HepG2 (cell line): Measurements from ENCODE around the gene CFAP61. TPM values are rescaled to one million over a fixed set of nuclear protein-coding genes. Genes with fewer than 3 reads are reported as not detected.

Experiments
- ATAC-seq: fragments of 200-7000 bp; cut with Tn5 transposase; 3 replicates; pipeline ENCODE4 v1.9.1; 2020; ENCODE audit warnings: mild to moderate bottlenecking, moderate library complexity
- BruUV-seq: library from RNA; stranded (reverse); fragments of 400-500 nt; replicated peaks from 2 replicates; lab custom pipeline; 2021; lab: Mats Ljungman, UMichigan
- CTCF ChIA-PET: fragments of 300-600 bp; formaldehyde crosslinking; extraction: SDS; loops from one replicate; lab custom pipeline; 2021; ENCODE audit warnings: low total read pairs, inconsistent platforms, low intra/inter-chr PET ratio; lab: Yijun Ruan, JAX
- POLR2A ChIA-PET: fragments of 350-600 bp; sonication (Branson Sonifier 250); formaldehyde crosslinking; loops from one replicate; lab custom pipeline; 2020; ENCODE audit warnings: antibody characterized with exemption, inconsistent platforms; lab: Yijun Ruan, JAX
- DNase-seq: peaks from one replicate; pipeline ENCODE4 v3.0.0-alpha.2; 2015; ENCODE audit warnings: low spot score
- FAIRE-seq: peaks from 3 replicates; lab custom pipeline; 2011; peaks lifted over from hg19 to GRCh38; lab: Jason Lieb, UNC
- H2AFZ ChIP-seq: one replicate; pipeline ENCODE4 v1.6.1; 2011; ENCODE audit warnings: low read length, inconsistent platforms
- H3K27ac ChIP-seq: fragments of 300-600 bp; 3 replicates; pipeline ENCODE4 v1.8.0; 2011; ENCODE audit warnings: mixed run types, mild to moderate bottlenecking, mixed read lengths, low read length, inconsistent platforms; ENCODE audit not compliant: insufficient read depth; ENCODE audit errors: extremely low read length
- H3K27me3 ChIP-seq, 2 experiments: fragments of 200-600 bp in 1 of 2; 2 replicates in 1 of 2; 3 replicates in 1 of 2; pipeline versions ENCODE4 v1.6.0 to v1.8.0; 2011; ENCODE audit warnings: low read length in 2 of 2, mild to moderate bottlenecking in 2 of 2, moderate library complexity in 2 of 2, inconsistent platforms in 1 of 2; ENCODE audit not compliant: insufficient read depth in 2 of 2, control insufficient read depth in 1 of 2
- H3K36me3 ChIP-seq, 2 experiments: fragments of 200-600 bp in 1 of 2; replicated peaks in 1 of 2; 2 replicates in 1 of 2; 3 replicates in 1 of 2; pipeline versions ENCODE4 v1.5.1 to v1.8.0; 2011; ENCODE audit warnings: low read length in 2 of 2, inconsistent platforms in 1 of 2; ENCODE audit not compliant: insufficient read depth in 2 of 2, control insufficient read depth in 1 of 2
- H3K4me1 ChIP-seq: 2 replicates; pipeline ENCODE4 v1.5.1; 2012; ENCODE audit warnings: low read length, inconsistent platforms; ENCODE audit not compliant: insufficient read depth
- H3K4me2 ChIP-seq: 2 replicates; pipeline ENCODE4 v1.6.0; 2011; ENCODE audit warnings: low read depth, low read length, inconsistent platforms
- H3K4me3 ChIP-seq, 3 experiments: fragments of 200-600 bp in 1 of 3; sonication (generic), shearing (Covaris generic) in 1 of 3; replicated peaks in 1 of 3; 2 replicates each; pipeline ENCODE4 v1.5.1; 2011 to 2016; ENCODE audit warnings: low read length in 3 of 3, inconsistent platforms in 2 of 3, low read depth in 2 of 3, mild to moderate bottlenecking in 2 of 3, control low read depth in 1 of 3, mixed read lengths in 1 of 3; ENCODE audit not compliant: insufficient read depth in 1 of 3
- H3K79me2 ChIP-seq: one replicate; pipeline ENCODE4 v1.6.1; 2011; ENCODE audit warnings: low read length, inconsistent platforms; ENCODE audit not compliant: insufficient read depth
- H3K9ac ChIP-seq: 2 replicates; pipeline ENCODE4 v1.6.0; 2011; ENCODE audit warnings: mild to moderate bottlenecking, low read depth, low read length, inconsistent platforms; ENCODE audit not compliant: insufficient read depth
- H3K9me3 ChIP-seq: 2 replicates; pipeline ENCODE4 v1.5.1; 2012; ENCODE audit warnings: mild to moderate bottlenecking, low read length
- H4K20me1 ChIP-seq: 2 replicates; pipeline ENCODE4 v1.6.0; 2011; ENCODE audit warnings: inconsistent platforms, mild to moderate bottlenecking, low read length, moderate library complexity; ENCODE audit not compliant: insufficient read depth
- AFF4 ChIP-seq: sonication (generic); formaldehyde crosslinking; IDR thresholded peaks from 2 replicates; pipeline ENCODE4 v1.4.0; 2020; ENCODE audit warnings: missing genetic modification reagents
- ATF1 ChIP-seq: IDR thresholded peaks from 2 replicates; pipeline ENCODE4 v1.6.1; 2016; ENCODE audit warnings: mild to moderate bottlenecking, control low read depth
- ATF7-NPFF ChIP-seq: sonication (generic); formaldehyde crosslinking; IDR thresholded peaks from 2 replicates; pipeline ENCODE4 v1.8.1; 2023; ENCODE audit warnings: mild to moderate bottlenecking, low read depth, missing genetic modification reagents, moderate library complexity
- CBFB ChIP-seq: sonication (generic); formaldehyde crosslinking; IDR thresholded peaks from 2 replicates; pipeline ENCODE4 v1.4.0; 2020; ENCODE audit warnings: missing genetic modification reagents
- CBX5 ChIP-seq: sonication (generic); formaldehyde crosslinking; IDR thresholded peaks from 2 replicates; pipeline ENCODE4 v1.4.0; 2020; ENCODE audit warnings: missing genetic modification reagents, borderline replicate concordance
- CERS6 ChIP-seq: sonication (generic); formaldehyde crosslinking; IDR thresholded peaks from 2 replicates; pipeline ENCODE4 v1.5.0; 2020; ENCODE audit warnings: missing genetic modification reagents
- FOXJ3 ChIP-seq: sonication (generic); formaldehyde crosslinking; IDR thresholded peaks from 2 replicates; pipeline ENCODE4 v1.4.0; 2020; ENCODE audit warnings: missing genetic modification reagents, mild to moderate bottlenecking, borderline replicate concordance
- GTF3A ChIP-seq: sonication (generic); formaldehyde crosslinking; conservative IDR thresholded peaks from 2 replicates; pipeline ENCODE4 v1.4.0; 2020; ENCODE audit warnings: mild to moderate bottlenecking, missing genetic modification reagents
- JUNB ChIP-seq: sonication (generic); formaldehyde crosslinking; IDR thresholded peaks from 2 replicates; pipeline ENCODE4 v1.8.0; 2022; ENCODE audit warnings: missing genetic modification reagents, mild to moderate bottlenecking, borderline replicate concordance
- KLF13 ChIP-seq: sonication (generic); formaldehyde crosslinking; IDR thresholded peaks from 2 replicates; pipeline ENCODE4 v1.4.0; 2020; ENCODE audit warnings: mild to moderate bottlenecking, missing genetic modification reagents
- SRY ChIP-seq: sonication (generic); formaldehyde crosslinking; IDR thresholded peaks from 2 replicates; pipeline ENCODE4 v1.8.0; 2022; ENCODE audit warnings: mild to moderate bottlenecking, missing genetic modification reagents
- TOE1 ChIP-seq: sonication (generic); formaldehyde crosslinking; IDR thresholded peaks from 2 replicates; pipeline ENCODE4 v1.4.0; 2020; ENCODE audit warnings: mild to moderate bottlenecking, missing genetic modification reagents
- TP53 ChIP-seq: sonication (generic); formaldehyde crosslinking; conservative IDR thresholded peaks from 2 replicates; pipeline ENCODE4 v1.4.0; 2020; ENCODE audit warnings: missing genetic modification reagents
- U2AF2 ChIP-seq: fragments of 200-400 bp; formaldehyde crosslinking; IDR thresholded peaks from 2 replicates; pipeline ENCODE4 v1.6.1; 2017; ENCODE audit warnings: low read depth, mild to moderate bottlenecking, low read length
- YEATS4 ChIP-seq: sonication (generic); formaldehyde crosslinking; IDR thresholded peaks from 2 replicates; pipeline ENCODE4 v1.4.0; 2020; ENCODE audit warnings: missing genetic modification reagents, borderline replicate concordance
- ZBTB20 ChIP-seq: sonication (generic); formaldehyde crosslinking; IDR thresholded peaks from 2 replicates; pipeline ENCODE4 v1.8.1; 2023; ENCODE audit warnings: missing genetic modification reagents, low read depth, mild to moderate bottlenecking, borderline replicate concordance
- ZNF296 ChIP-seq: sonication (generic); formaldehyde crosslinking; conservative IDR thresholded peaks from 2 replicates; pipeline ENCODE4 v1.5.0; 2020; ENCODE audit warnings: mild to moderate bottlenecking, missing genetic modification reagents
- ZNF644 ChIP-seq: IDR thresholded peaks from 2 replicates; pipeline ENCODE4 v1.6.1; 2016; ENCODE audit warnings: low read depth
- ZNF784 ChIP-seq: sonication (generic); formaldehyde crosslinking; IDR thresholded peaks from 2 replicates; pipeline ENCODE4 v1.5.1; 2020; ENCODE audit warnings: missing genetic modification reagents, mild to moderate bottlenecking, borderline replicate concordance
- ZSCAN22 ChIP-seq: sonication (generic); formaldehyde crosslinking; IDR thresholded peaks from 2 replicates; pipeline ENCODE4 v1.4.0; 2020; ENCODE audit warnings: mild to moderate bottlenecking, missing genetic modification reagents
- WGBS: methylation state at CpG from one replicate; pipeline ENCODE4 v1.1.6; 2017; ENCODE audit warnings: low lambda C conversion rate; 5-methylcytosine and 5-hydroxymethylcytosine counted together
- in situ Hi-C: cut with HindIII; loops from 2 replicates; pipeline ENCODE4 v1.10.0; 2017; ENCODE audit warnings: low pct_unique_long_range_greater_than_20kb; ENCODE audit not compliant: extremely low pct_ligation_motif_present
- intact Hi-C: fragments of 100-400 bp; cut with micrococcal nuclease; formaldehyde crosslinking; loops from one replicate; pipeline ENCODE4 v1.10.0; 2022; ENCODE audit not compliant: unreplicated experiment
- polyA plus RNA-seq, 8 experiments: library from polyadenylated mRNA; depleted of rRNA in 3 of 8; stranded (reverse) in 7 of 8; unstranded in 1 of 8; fragments of >200 nt; fragmentation: Illumina TruSeq in 4 of 8; extraction: Trizol in 4 of 8; gene quantifications; 2 replicates each; pipeline versions ENCODE4 v1.2.1 to v1.2.3, GENCODE V29; 2011 to 2016; ENCODE audit warnings: low read depth in 4 of 8, missing spikeins in 1 of 8, mixed read lengths in 1 of 8; ENCODE audit not compliant: insufficient read depth in 1 of 8
- total RNA-seq, 5 experiments: library from RNA; depleted of rRNA; stranded (reverse); fragments of >200 nt; fragmentation: Illumina TruSeq; extraction: Trizol; gene quantifications; 2 replicates each; pipeline ENCODE4 v1.2.3, GENCODE V29; 2016; ENCODE audit warnings: low read depth in 1 of 5

The CFAP61 gene
- total and polyA plus RNA-seq, 2 of the 13 experiments (the other 11 are each of a cell fraction or from before 2014, with no cell fraction given) = 0.27 TPM; not detected in 1

GRCh38 chr20:20134941-20135575, 82.7 kb downstream of the CFAP61 start:
- DNase-seq = no peak
- Histone ChIP-seq H3K27ac (no peak overlapping the region), H2AFZ (no peak overlapping the region), H3K4me1 (no peaks in the 10 kb centered on the region), H3K36me3 (no peaks in the 10 kb centered on the region), H3K9ac (no peak overlapping the region), H3K4me3 (no peak overlapping the region), H3K79me2 (no peaks in the 10 kb centered on the region), H3K4me2 (no peak overlapping the region), H3K27me3 (no peaks in the 10 kb centered on the region), H3K9me3 (peaks cover 9% of the 10 kb centered on the region), H4K20me1 (no peaks in the 10 kb centered on the region)
- 0% methylated on average over 1 of the region's 1 CpG for WGBS
- ChIA-PET CTCF (no interaction called here), POLR2A (no interaction called here)
- no peak for ATAC-seq
- TF ChIP-seq ZNF296 (CRISPR knock-in tag) (no peak), GTF3A (CRISPR knock-in tag) (no peak), ZSCAN22 (no peak), ZNF784 (no peak), ATF7-NPFF (CRISPR knock-in tag) (no peak), TP53 (CRISPR knock-in tag) (no peak), KLF13 (CRISPR knock-in tag) (no peak), YEATS4 (CRISPR knock-in tag) (no peak), SRY (CRISPR knock-in tag) (no peak), CERS6 (no peak), CBFB (CRISPR knock-in tag) (no peak), U2AF2 (no peak), ZNF644 (no peak), ZBTB20 (CRISPR knock-in tag) (no peak), AFF4 (no peak), CBX5 (CRISPR knock-in tag) (no peak), TOE1 (CRISPR knock-in tag) (no peak), ATF1 (CRISPR knock-in tag) (no peak), FOXJ3 (CRISPR knock-in tag) (no peak), JUNB (CRISPR knock-in tag) (no peak)
- FAIRE-seq = no peak
- no TSS peak for BruUV-seq
- intact Hi-C loops (no loop called here), in situ Hi-C loops (no loop called here)
